ENCODE results near the gene ZNF680.

DNA sequence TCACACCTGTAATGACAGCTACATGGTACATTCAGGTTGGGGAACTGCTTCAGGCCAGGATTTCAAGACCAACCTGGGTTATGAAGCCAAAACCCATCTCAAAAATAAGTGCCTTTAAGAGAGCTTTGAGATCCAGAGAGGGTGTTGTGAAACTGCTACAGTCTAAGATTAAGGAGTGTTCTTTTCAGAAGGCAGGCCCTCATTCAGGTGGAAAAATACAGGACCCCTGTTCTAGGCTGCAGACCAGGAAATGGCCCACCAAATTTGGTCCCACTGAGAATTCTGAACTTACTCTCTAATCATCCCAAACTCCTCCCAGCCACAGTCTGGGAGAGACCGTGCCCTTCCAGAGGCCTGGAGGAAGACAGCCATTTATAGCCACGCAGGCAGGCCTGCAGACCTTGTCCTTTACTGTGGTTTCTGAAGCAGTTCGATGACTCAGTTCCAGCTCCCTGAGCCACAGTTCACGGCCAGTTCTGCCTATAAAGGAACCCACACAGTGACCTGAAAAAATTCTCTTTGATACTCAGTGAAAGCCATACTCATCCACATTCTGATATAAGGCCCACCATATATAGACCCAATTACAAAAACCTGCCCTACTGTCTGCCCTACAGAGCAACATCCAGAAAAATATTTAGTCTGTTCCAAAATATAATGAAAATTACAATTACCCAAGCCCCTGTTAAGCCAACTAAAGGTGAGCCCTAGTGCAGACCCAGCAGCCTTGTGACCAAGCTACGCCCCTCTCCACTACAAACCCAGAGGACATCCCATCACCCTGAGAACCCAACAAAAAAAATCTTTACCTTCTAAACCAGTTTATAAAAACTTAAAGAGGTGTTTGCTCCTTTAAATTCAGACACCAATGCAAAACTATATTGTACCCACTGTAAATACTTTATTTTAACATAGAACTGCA is 21.2 kb downstream of the ZNF680 start:
- TF ChIP-seq CTCF (IDR thresholded peaks at IDR 0.05), result no peak
- no peak for TF ChIP-seq POLR2A (IDR thresholded peaks at IDR 0.05)

Measured in breast epithelium (tissue), 3 donors.